BLaER1 (cell line): ENCODE results near the gene EPHA1.
"Not testable (repeated sequence)": the region's sequence is repeated elsewhere in the genome, so short reads cannot be mapped to it uniquely, and the experiment has no call there.

Experiments
- H3K27ac ChIP-seq: shearing (Covaris generic); formaldehyde crosslinking; 2 replicates; pipeline ENCODE4 v1.8.1; 2022
- H3K27me3 ChIP-seq: shearing (Covaris generic); formaldehyde crosslinking; 2 replicates; pipeline ENCODE4 v1.8.1; 2022
- H3K36me3 ChIP-seq: shearing (Covaris generic); formaldehyde crosslinking; 2 replicates; pipeline ENCODE4 v1.8.1; 2022
- H3K4me1 ChIP-seq: shearing (Covaris generic); formaldehyde crosslinking; 2 replicates; pipeline ENCODE4 v1.8.1; 2022
- H3K4me2 ChIP-seq: shearing (Covaris generic); formaldehyde crosslinking; 2 replicates; pipeline ENCODE4 v1.8.1; 2022
- H3K4me3 ChIP-seq: shearing (Covaris generic); formaldehyde crosslinking; 2 replicates; pipeline ENCODE4 v1.8.1; 2022
- H3K9ac ChIP-seq: shearing (Covaris generic); formaldehyde crosslinking; 2 replicates; pipeline ENCODE4 v1.8.1; 2022
- H3K9me3 ChIP-seq: shearing (Covaris generic); formaldehyde crosslinking; 2 replicates; pipeline ENCODE4 v1.8.1; 2022
- H4K20me1 ChIP-seq: shearing (Covaris generic); formaldehyde crosslinking; 2 replicates; pipeline ENCODE4 v1.8.1; 2022
- Cebpa-rat ChIP-seq: shearing (Covaris generic); IDR thresholded peaks from 2 replicates; pipeline ENCODE4 v1.8.1; 2022

EPHA1 gene

GRCh38 chr7:143406002-143406357 is 2.7 kb downstream of the EPHA1 start:
- no peaks in the 10 kb centered on the region for H4K20me1 ChIP-seq
- no peaks in the 10 kb centered on the region for H3K9me3 ChIP-seq
- H3K9ac ChIP-seq, result no peak overlapping the region
- 0 out of 2 replicates have a peak, but pooled peaks cover 3% of the 10 kb centered on the region for H3K27me3 ChIP-seq
- no peaks in the 10 kb centered on the region for H3K36me3 ChIP-seq
- no peak overlapping the region for H3K4me2 ChIP-seq
- H3K4me1 ChIP-seq, result peaks cover 16% of the 10 kb centered on the region
- TF ChIP-seq Cebpa-rat, result no peak
- H3K4me3 ChIP-seq, result no peak overlapping the region
- H3K27ac ChIP-seq, result no peak overlapping the region

- Histone ChIP-seq H3K4me1 (peaks cover 11% of the 10 kb centered on the region), H3K36me3 (no peaks in the 10 kb centered on the region), H4K20me1 (no peaks in the 10 kb centered on the region), H3K4me2 (no peak overlapping the region), H3K9me3 (no peaks in the 10 kb centered on the region), H3K9ac (no peak overlapping the region), H3K27me3 (0 out of 2 replicates have a peak, but pooled peaks cover 3% of the 10 kb centered on the region), H3K4me3 (no peak overlapping the region), H3K27ac (no peak overlapping the region)
- TF ChIP-seq Cebpa-rat, result no peak
Measured at GRCh38 chr7:143405173-143406001, 3.3 kb downstream of the EPHA1 start.

GRCh38 chr7:143402233-143402632 is 6.4 kb downstream of the EPHA1 start:
- H3K4me2 ChIP-seq, H3K27me3 ChIP-seq, H3K9me3 ChIP-seq, H3K36me3 ChIP-seq, H3K4me3 ChIP-seq, H3K4me1 ChIP-seq, H3K27ac ChIP-seq, H4K20me1 ChIP-seq, H3K9ac ChIP-seq: not testable (repeated sequence)

GRCh38 chr7:143401265-143401664 is 7.4 kb downstream of the EPHA1 start:
- Histone ChIP-seq H3K9me3 (no peaks in the 10 kb centered on the region), H3K9ac (no peak overlapping the region), H3K27ac (no peak overlapping the region), H3K36me3 (no peaks in the 10 kb centered on the region), H4K20me1 (no peaks in the 10 kb centered on the region), H3K4me3 (no peak overlapping the region), H3K4me2 (no peak overlapping the region), H3K27me3 (no peaks in the 10 kb centered on the region), H3K4me1 (no peaks in the 10 kb centered on the region)
- no peak for TF ChIP-seq Cebpa-rat

- H4K20me1 ChIP-seq, result no peaks in the 10 kb centered on the region
- H3K27me3 ChIP-seq, result no peaks in the 10 kb centered on the region
- no peak overlapping the region for H3K9ac ChIP-seq
- H3K4me1 ChIP-seq, result peaks cover 15% of the 10 kb centered on the region
- H3K4me2 ChIP-seq, result no peak overlapping the region
- no peaks in the 10 kb centered on the region for H3K9me3 ChIP-seq
- no peak overlapping the region for H3K27ac ChIP-seq
- H3K36me3 ChIP-seq, result no peaks in the 10 kb centered on the region
- no peak overlapping the region for H3K4me3 ChIP-seq
- no peak for TF ChIP-seq Cebpa-rat
Measured at GRCh38 chr7:143399642-143400041, 9.0 kb downstream of the EPHA1 start.

GRCh38 chr7:143399151-143399550 is 9.5 kb downstream of the EPHA1 start:
- no peaks in the 10 kb centered on the region for H3K27me3 ChIP-seq
- H3K27ac ChIP-seq, result no peak overlapping the region
- no peak for TF ChIP-seq Cebpa-rat
- no peak overlapping the region for H3K4me2 ChIP-seq
- no peak overlapping the region for H3K9ac ChIP-seq
- H3K9me3 ChIP-seq, result no peaks in the 10 kb centered on the region
- H3K4me1 ChIP-seq, result peaks cover 17% of the 10 kb centered on the region
- H4K20me1 ChIP-seq, result no peaks in the 10 kb centered on the region
- no peak overlapping the region for H3K4me3 ChIP-seq
- H3K36me3 ChIP-seq, result no peaks in the 10 kb centered on the region

- Histone ChIP-seq H3K9ac (no peak overlapping the region), H3K36me3 (no peaks in the 10 kb centered on the region), H3K27me3 (no peaks in the 10 kb centered on the region), H3K4me2 (no peak overlapping the region), H3K4me3 (no peak overlapping the region), H3K9me3 (no peaks in the 10 kb centered on the region), H3K4me1 (peaks cover 17% of the 10 kb centered on the region), H4K20me1 (no peaks in the 10 kb centered on the region), H3K27ac (no peak overlapping the region)
- no peak for TF ChIP-seq Cebpa-rat
Measured at GRCh38 chr7:143398616-143399015, 10.0 kb downstream of the EPHA1 start.

- Histone ChIP-seq H3K27ac (no peak overlapping the region), H3K4me3 (no peak overlapping the region), H3K36me3 (0 out of 2 replicates have a peak, but pooled peaks cover 3% of the 10 kb centered on the region), H3K4me1 (peaks cover 17% of the 10 kb centered on the region), H3K9ac (no peak overlapping the region), H4K20me1 (no peaks in the 10 kb centered on the region), H3K9me3 (no peaks in the 10 kb centered on the region), H3K4me2 (no peak overlapping the region), H3K27me3 (no peaks in the 10 kb centered on the region)
- no peak for TF ChIP-seq Cebpa-rat
Measured at GRCh38 chr7:143397710-143398530, 10.7 kb downstream of the EPHA1 start.

- Histone ChIP-seq H3K4me3 (no peak overlapping the region), H3K27me3 (no peaks in the 10 kb centered on the region), H4K20me1 (no peaks in the 10 kb centered on the region), H3K27ac (no peak overlapping the region), H3K9ac (no peak overlapping the region), H3K9me3 (no peaks in the 10 kb centered on the region), H3K4me2 (no peak overlapping the region), H3K4me1 (peaks cover 17% of the 10 kb centered on the region), H3K36me3 (peaks cover 12% of the 10 kb centered on the region)
- TF ChIP-seq Cebpa-rat, result no peak
Measured at GRCh38 chr7:143396625-143397556, 11.8 kb downstream of the EPHA1 start.
